22Rv1 (cell line): ENCODE results near the gene FANK1.

Experiments used
- H3K27ac ChIP-seq: fragments of 450-650 bp; 2 replicates; pipeline ENCODE4 v1.5.1; 2017
- ZFX ChIP-seq: fragments of 450-650 bp; IDR thresholded peaks from 2 replicates; pipeline ENCODE4 v1.6.1; 2017; ENCODE audit warnings: antibody characterized with exemption, borderline replicate concordance
- TF ChIP-seq, protein P1 (sequence below): fragments of 450-650 bp; IDR thresholded peaks from 2 replicates; pipeline ENCODE4 v1.5.1; 2017; ENCODE audit warnings: mild to moderate bottlenecking

The FANK1 gene

GRCh38 chr10:125995726-125996304, 99.5 kb downstream of the FANK1 start:
- TF ChIP-seq, protein P1, sequence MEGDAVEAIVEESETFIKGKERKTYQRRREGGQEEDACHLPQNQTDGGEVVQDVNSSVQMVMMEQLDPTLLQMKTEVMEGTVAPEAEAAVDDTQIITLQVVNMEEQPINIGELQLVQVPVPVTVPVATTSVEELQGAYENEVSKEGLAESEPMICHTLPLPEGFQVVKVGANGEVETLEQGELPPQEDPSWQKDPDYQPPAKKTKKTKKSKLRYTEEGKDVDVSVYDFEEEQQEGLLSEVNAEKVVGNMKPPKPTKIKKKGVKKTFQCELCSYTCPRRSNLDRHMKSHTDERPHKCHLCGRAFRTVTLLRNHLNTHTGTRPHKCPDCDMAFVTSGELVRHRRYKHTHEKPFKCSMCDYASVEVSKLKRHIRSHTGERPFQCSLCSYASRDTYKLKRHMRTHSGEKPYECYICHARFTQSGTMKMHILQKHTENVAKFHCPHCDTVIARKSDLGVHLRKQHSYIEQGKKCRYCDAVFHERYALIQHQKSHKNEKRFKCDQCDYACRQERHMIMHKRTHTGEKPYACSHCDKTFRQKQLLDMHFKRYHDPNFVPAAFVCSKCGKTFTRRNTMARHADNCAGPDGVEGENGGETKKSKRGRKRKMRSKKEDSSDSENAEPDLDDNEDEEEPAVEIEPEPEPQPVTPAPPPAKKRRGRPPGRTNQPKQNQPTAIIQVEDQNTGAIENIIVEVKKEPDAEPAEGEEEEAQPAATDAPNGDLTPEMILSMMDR = no peak
- no peak for TF ChIP-seq ZFX
- no peak overlapping the region for H3K27ac ChIP-seq

GRCh38 chr10:125997586-125997985, 101.2 kb downstream of the FANK1 start:
- TF ChIP-seq ZFX = no peak
- TF ChIP-seq, protein P1 = no peak
- no peak overlapping the region for H3K27ac ChIP-seq

- no peak overlapping the region for H3K27ac ChIP-seq
- no peak for TF ChIP-seq ZFX
- TF ChIP-seq, protein P1 = no peak
These were observed 103.3 kb downstream of the FANK1 start for GRCh38 chr10:125999694-126000093.

DNA sequence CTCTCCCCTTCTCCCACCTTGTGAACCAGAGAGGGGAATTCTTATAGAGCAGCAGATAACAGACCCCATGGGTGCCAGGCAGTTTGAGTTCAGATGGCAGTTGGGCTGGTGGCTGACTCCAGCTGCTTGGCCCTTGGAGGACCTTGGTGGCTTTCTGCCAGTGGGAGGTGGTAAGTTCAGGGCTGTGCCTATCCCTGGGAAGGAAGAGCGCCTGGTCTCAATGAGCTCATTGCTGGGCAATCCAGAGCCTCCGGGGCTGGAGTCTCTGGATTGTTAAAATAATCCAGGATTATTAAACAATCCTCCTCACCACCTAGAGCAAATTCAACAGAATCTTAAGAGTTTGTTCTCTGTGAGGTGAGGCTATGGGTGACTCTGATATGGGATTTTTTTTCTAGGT, 105.2 kb downstream of the FANK1 start:
- TF ChIP-seq ZFX = no peak
- TF ChIP-seq, protein P1 = no peak

GRCh38 chr10:126004752-126005151, 108.4 kb downstream of the FANK1 start:
- no peak overlapping the region for H3K27ac ChIP-seq
- TF ChIP-seq ZFX = no peak
- TF ChIP-seq, protein P1 = no peak

More for the DNA sequence above, 105.2 kb downstream of the FANK1 start:
- no peak overlapping the region for H3K27ac ChIP-seq

GRCh38 chr10:126006264-126006663, 109.9 kb downstream of the FANK1 start:
- no peak overlapping the region for H3K27ac ChIP-seq
- no peak for TF ChIP-seq ZFX
- TF ChIP-seq, protein P1 = no peak

- no peak overlapping the region for H3K27ac ChIP-seq
- TF ChIP-seq, protein P1 = no peak
These were observed 110.5 kb downstream of the FANK1 start for GRCh38 chr10:126006906-126007305.
